ENCODE data around the gene PXK. TPM values are rescaled to one million over a fixed set of nuclear protein-coding genes. Genes with fewer than 3 reads are reported as not detected.

Gene PXK
- total RNA-seq, 1 experiment from 2014 or later: 353 TPM

- Histone ChIP-seq H2AFZ (ENCODE audit: low read length) (peak overlapping the region; percentile 40; the same call in 1 of the 2 replicates), H3K27me3 (ENCODE audit: low read length) (no peaks in the 10 kb centered on the region), H3K9me2 (replicated peaks; ENCODE audit: insufficient read depth, low read length) (no peaks in the 10 kb centered on the region), H3K4me3 (ENCODE audit: low read length) (peak overlapping the region; percentile 25; the same call in 1 of the 2 replicates), H3K9ac (ENCODE audit: low read length) (0 out of 2 replicates have a peak overlapping the region, but pooled peaks have one; percentile 23), H3K27ac (ENCODE audit: low read length) (no peak overlapping the region), H3K36me3 (ENCODE audit: insufficient read depth, low read length) (no peaks in the 10 kb centered on the region), H4K20me1 (ENCODE audit: insufficient read depth, low read depth, low read length) (no peaks in the 10 kb centered on the region), H3K4me2 (ENCODE audit: low read depth, low read length, poor library complexity, severe bottlenecking) (peak overlapping the region; percentile 55), H3K79me2 (ENCODE audit: low read length) (no peaks in the 10 kb centered on the region), H3K9me3 (ENCODE audit: low read length) (no peaks in the 10 kb centered on the region), H3K4me1 (ENCODE audit: low read length) (peaks cover 15% of the 10 kb centered on the region)
- peak; percentile 85 for DNase-seq
Observed at GRCh38 chr3:58463181-58463941, 130.7 kb downstream of the PXK start.

- no peaks in the 10 kb centered on the region for H3K36me3 ChIP-seq (ENCODE audit: insufficient read depth, low read length)
- peaks cover 15% of the 10 kb centered on the region for H3K4me1 ChIP-seq (ENCODE audit: low read length)
- H3K79me2 ChIP-seq (ENCODE audit: low read length): no peaks in the 10 kb centered on the region
- no peak overlapping the region; the same call in 1 of the 2 replicates for H3K4me3 ChIP-seq (ENCODE audit: low read length)
- no peaks in the 10 kb centered on the region for H3K9me2 ChIP-seq (replicated peaks; ENCODE audit: insufficient read depth, low read length)
- H3K27ac ChIP-seq (ENCODE audit: low read length): no peak overlapping the region
- DNase-seq: no peak
- peak overlapping the region; percentile 40; the same call in 1 of the 2 replicates for H2AFZ ChIP-seq (ENCODE audit: low read length)
- no peaks in the 10 kb centered on the region for H4K20me1 ChIP-seq (ENCODE audit: insufficient read depth, low read depth, low read length)
- H3K9ac ChIP-seq (ENCODE audit: low read length): peak overlapping the region; percentile 23; the same call in 1 of the 2 replicates
- H3K4me2 ChIP-seq (ENCODE audit: low read depth, low read length, poor library complexity, severe bottlenecking): peak overlapping the region; percentile 55
- H3K27me3 ChIP-seq (ENCODE audit: low read length): no peaks in the 10 kb centered on the region
- no peaks in the 10 kb centered on the region for H3K9me3 ChIP-seq (ENCODE audit: low read length)
Observed at GRCh38 chr3:58463942-58464271, 131.2 kb downstream of the PXK start.

- no peaks in the 10 kb centered on the region for H3K9me2 ChIP-seq (replicated peaks; ENCODE audit: insufficient read depth, low read length)
- no peak overlapping the region for H3K4me2 ChIP-seq (ENCODE audit: low read depth, low read length, poor library complexity, severe bottlenecking)
- H3K27me3 ChIP-seq (ENCODE audit: low read length): no peaks in the 10 kb centered on the region
- DNase-seq: peak; percentile 63
- no peak overlapping the region for H2AFZ ChIP-seq (ENCODE audit: low read length)
- peaks cover 15% of the 10 kb centered on the region for H3K4me1 ChIP-seq (ENCODE audit: low read length)
- no peaks in the 10 kb centered on the region for H4K20me1 ChIP-seq (ENCODE audit: insufficient read depth, low read depth, low read length)
- no peak overlapping the region for H3K4me3 ChIP-seq (ENCODE audit: low read length)
- H3K79me2 ChIP-seq (ENCODE audit: low read length): no peaks in the 10 kb centered on the region
- no peaks in the 10 kb centered on the region for H3K9me3 ChIP-seq (ENCODE audit: low read length)
- H3K27ac ChIP-seq (ENCODE audit: low read length): no peak overlapping the region
- no peak overlapping the region for H3K9ac ChIP-seq (ENCODE audit: low read length)
- no peaks in the 10 kb centered on the region for H3K36me3 ChIP-seq (ENCODE audit: insufficient read depth, low read length)
Observed at GRCh38 chr3:58464866-58465265, 132.2 kb downstream of the PXK start.

GRCh38 chr3:58466899-58467563 is 134.3 kb downstream of the PXK start:
- Histone ChIP-seq H2AFZ (ENCODE audit: low read length) (no peak overlapping the region), H3K27ac (ENCODE audit: low read length) (no peak overlapping the region), H4K20me1 (ENCODE audit: insufficient read depth, low read depth, low read length) (no peaks in the 10 kb centered on the region), H3K9ac (ENCODE audit: low read length) (no peak overlapping the region), H3K27me3 (ENCODE audit: low read length) (no peaks in the 10 kb centered on the region), H3K36me3 (ENCODE audit: insufficient read depth, low read length) (no peaks in the 10 kb centered on the region), H3K4me3 (ENCODE audit: low read length) (no peak overlapping the region), H3K9me3 (ENCODE audit: low read length) (no peaks in the 10 kb centered on the region), H3K79me2 (ENCODE audit: low read length) (no peaks in the 10 kb centered on the region), H3K9me2 (replicated peaks; ENCODE audit: insufficient read depth, low read length) (no peaks in the 10 kb centered on the region), H3K4me1 (ENCODE audit: low read length) (peaks cover 15% of the 10 kb centered on the region), H3K4me2 (ENCODE audit: low read depth, low read length, poor library complexity, severe bottlenecking) (no peak overlapping the region)
- no peak for DNase-seq

GRCh38 chr3:58469096-58469495 is 136.4 kb downstream of the PXK start:
- Histone ChIP-seq H3K4me2 (ENCODE audit: low read depth, low read length, poor library complexity, severe bottlenecking) (no peak overlapping the region), H3K4me1 (ENCODE audit: low read length) (peaks cover 5% of the 10 kb centered on the region), H2AFZ (ENCODE audit: low read length) (no peak overlapping the region)

GRCh38 chr3:58470363-58471024 is 137.8 kb downstream of the PXK start:
- no peak overlapping the region for H2AFZ ChIP-seq (ENCODE audit: low read length)
- DNase-seq: no peak
- H3K4me2 ChIP-seq (ENCODE audit: low read depth, low read length, poor library complexity, severe bottlenecking): no peak overlapping the region
- H3K4me1 ChIP-seq (ENCODE audit: low read length): peaks cover 15% of the 10 kb centered on the region
- H3K27me3 ChIP-seq (ENCODE audit: low read length): no peaks in the 10 kb centered on the region
- H3K9ac ChIP-seq (ENCODE audit: low read length): no peak overlapping the region
- no peak overlapping the region for H3K27ac ChIP-seq (ENCODE audit: low read length)
- H3K79me2 ChIP-seq (ENCODE audit: low read length): no peaks in the 10 kb centered on the region
- H3K4me3 ChIP-seq (ENCODE audit: low read length): no peak overlapping the region
- H3K36me3 ChIP-seq (ENCODE audit: insufficient read depth, low read length): no peaks in the 10 kb centered on the region
- no peaks in the 10 kb centered on the region for H3K9me2 ChIP-seq (replicated peaks; ENCODE audit: insufficient read depth, low read length)
- no peaks in the 10 kb centered on the region for H3K9me3 ChIP-seq (ENCODE audit: low read length)
- H4K20me1 ChIP-seq (ENCODE audit: insufficient read depth, low read depth, low read length): no peaks in the 10 kb centered on the region

More at GRCh38 chr3:58469096-58469495, 136.4 kb downstream of the PXK start:
- no peak overlapping the region for H3K9ac ChIP-seq (ENCODE audit: low read length)
- no peaks in the 10 kb centered on the region for H3K79me2 ChIP-seq (ENCODE audit: low read length)
- no peak overlapping the region for H3K27ac ChIP-seq (ENCODE audit: low read length)
- no peaks in the 10 kb centered on the region for H3K36me3 ChIP-seq (ENCODE audit: insufficient read depth, low read length)
- H3K27me3 ChIP-seq (ENCODE audit: low read length): no peaks in the 10 kb centered on the region
- H3K9me2 ChIP-seq (replicated peaks; ENCODE audit: insufficient read depth, low read length): no peaks in the 10 kb centered on the region
- no peaks in the 10 kb centered on the region for H4K20me1 ChIP-seq (ENCODE audit: insufficient read depth, low read depth, low read length)
- H3K4me3 ChIP-seq (ENCODE audit: low read length): no peak overlapping the region
- DNase-seq: no peak
- H3K9me3 ChIP-seq (ENCODE audit: low read length): no peaks in the 10 kb centered on the region

GRCh38 chr3:58471025-58471887 is 138.6 kb downstream of the PXK start:
- Histone ChIP-seq H3K9me2 (replicated peaks; ENCODE audit: insufficient read depth, low read length) (no peaks in the 10 kb centered on the region), H3K4me2 (ENCODE audit: low read depth, low read length, poor library complexity, severe bottlenecking) (no peak overlapping the region), H3K4me1 (ENCODE audit: low read length) (peaks cover 20% of the 10 kb centered on the region), H3K27me3 (ENCODE audit: low read length) (no peaks in the 10 kb centered on the region), H3K9me3 (ENCODE audit: low read length) (no peaks in the 10 kb centered on the region), H3K79me2 (ENCODE audit: low read length) (no peaks in the 10 kb centered on the region), H3K4me3 (ENCODE audit: low read length) (no peak overlapping the region), H3K9ac (ENCODE audit: low read length) (no peak overlapping the region), H3K36me3 (ENCODE audit: insufficient read depth, low read length) (no peaks in the 10 kb centered on the region), H3K27ac (ENCODE audit: low read length) (no peak overlapping the region), H4K20me1 (ENCODE audit: insufficient read depth, low read depth, low read length) (no peaks in the 10 kb centered on the region), H2AFZ (ENCODE audit: low read length) (no peak overlapping the region)
- no peak for DNase-seq

Measured in Karpas-422 (cell line).